ENCODE measurements around the gene SPON1. TPM values are rescaled to one million over a fixed set of nuclear protein-coding genes. Genes with fewer than 3 reads are reported as not detected.

SPON1 gene
- total and polyA plus RNA-seq, 2 of the 8 experiments (the other 6 are each of a cell fraction or from before 2014, with no cell fraction given), result 1.5 to 5.4 TPM

- no peak overlapping the region for H4K91ac ChIP-seq (replicated peaks; ENCODE audit: insufficient read length, low read length)
- H3K27ac ChIP-seq (ENCODE audit: low read depth, low read length), result peak overlapping the region; percentile 8; the same call in 1 of the 2 replicates
- H3K36me3 ChIP-seq (ENCODE audit: control insufficient read depth in 2 of 4, insufficient read depth in 4 of 4, low read length in 3 of 4), result peaks cover 0 to 8% (median 1%) of the 10 kb centered on the region in 4 experiments; a peak in 2 of 8 replicates
- peak overlapping the region; percentile 82; the same call in 1 of the 2 replicates for H2BK15ac ChIP-seq (ENCODE audit: low read length)
- no peak overlapping the region for H3K4ac ChIP-seq (replicated peaks; ENCODE audit: insufficient read length, low read depth, low read length)
- H4K8ac ChIP-seq (ENCODE audit: extremely low read depth, insufficient read depth, low read length), result no peak overlapping the region
- H2BK120ac ChIP-seq (replicated peaks; ENCODE audit: low read depth, low read length), result no peak overlapping the region
- H3K9me3 ChIP-seq (ENCODE audit: insufficient read depth in 2 of 2, low read depth in 1 of 2, low read length in 1 of 2), result no peaks in the 10 kb centered on the region
- H2BK5ac ChIP-seq (ENCODE audit: low read depth, low read length), result no peak overlapping the region
- H4K20me1 ChIP-seq (replicated peaks in 1 of 2; ENCODE audit: control insufficient read depth in 1 of 2, insufficient read depth in 2 of 2, low read length in 2 of 2), result peaks cover 16% of the 10 kb centered on the region in 2 experiments
- no peak overlapping the region for H3K14ac ChIP-seq (ENCODE audit: insufficient read length)
- no peak overlapping the region for H3K56ac ChIP-seq (replicated peaks; ENCODE audit: insufficient read length, low read depth, low read length)
- no peak overlapping the region for H3K4me3 ChIP-seq (ENCODE audit: extremely low read depth in 1 of 4, insufficient read depth in 2 of 4, low read depth in 3 of 4, low read length in 4 of 4)
- no peak for DNase-seq (ENCODE audit: low read depth in 1 of 2, low spot score in 2 of 2)
- WGBS, 2 experiments (ENCODE audit: extremely low coverage in 1 of 2, insufficient coverage in 1 of 2, insufficient read length in 1 of 2, insufficient replicate concordance in 2 of 2, low coverage in 1 of 2, low lambda C conversion rate in 2 of 2, missing lambda C conversion rate in 1 of 2), result 93% methylated on average over 1 of the region's 1 CpG; no CpG with 5 or more reads in 1 of the 2 experiments
- no peak overlapping the region for H2BK12ac ChIP-seq (ENCODE audit: low read depth, low read length)
- H3K4me2 ChIP-seq (ENCODE audit: insufficient read depth in 1 of 2, low read depth in 2 of 2, low read length in 2 of 2), result no peak overlapping the region
- no peak overlapping the region for H2AK5ac ChIP-seq (ENCODE audit: low read depth, low read length)
- no peak overlapping the region for H4K5ac ChIP-seq (ENCODE audit: insufficient read length, low read depth, low read length)
- no peak for FAIRE-seq
- H3K27me3 ChIP-seq (replicated peaks in 1 of 4; ENCODE audit: control insufficient read depth in 3 of 4, extremely low read depth in 1 of 4, insufficient read depth in 3 of 4, low read length in 3 of 4), result no peaks in the 10 kb centered on the region
- H3K4me1 ChIP-seq (replicated peaks in 1 of 4; ENCODE audit: control insufficient read depth in 3 of 4, insufficient read depth in 4 of 4, low read length in 3 of 4), result peaks cover 0 to 27% (median 5%) of the 10 kb centered on the region in 4 experiments; a peak in 5 of 7 replicates
- no peak overlapping the region for H2AFZ ChIP-seq (ENCODE audit: low read length)
- H2BK20ac ChIP-seq (ENCODE audit: low read length), result no peak overlapping the region
- ChIA-PET POLR2A (ENCODE audit: partially characterized antibody) (interaction anchor here (1.2 to 2.2 kb wide), 3 partner anchors 10 to 113 kb away, joined by 5 to 11 read pairs (median 7); no protein-coding TSS in a partner anchor), CTCF (ENCODE audit: partially characterized antibody) (interaction anchor here (0.7 to 17.5 kb wide), 26 partner anchors 8 to 518 kb away, joined by 3 to 312 read pairs (median 8); no protein-coding TSS in a partner anchor)
- no peak overlapping the region for H3K23ac ChIP-seq (ENCODE audit: insufficient read length)
- H3K79me2 ChIP-seq (ENCODE audit: control insufficient read depth in 1 of 2, insufficient read depth in 2 of 2, low read length in 2 of 2), result peaks cover 35 to 99% of the 10 kb centered on the region in 2 experiments
- peaks cover 2% of the 10 kb centered on the region; the same call in 1 of the 2 replicates for H3K23me2 ChIP-seq (ENCODE audit: low read depth, low read length)
- no peak overlapping the region for H3K18ac ChIP-seq (ENCODE audit: extremely low read depth, low read length)
- H3K79me1 ChIP-seq (ENCODE audit: low read depth, low read length), result peaks cover 9% of the 10 kb centered on the region
- 0 out of 7 replicates have a peak overlapping the region, but pooled peaks of 1 of the 4 experiments have one; percentile 23 for H3K9ac ChIP-seq (replicated peaks in 1 of 4; ENCODE audit: extremely low read depth in 1 of 4, low read depth in 3 of 4, low read length in 3 of 4)
- TF ChIP-seq RXRA (IDR thresholded peaks at IDR 0.05; ENCODE audit: insufficient read depth, low read depth, low read length) (no peak), FOSL1 (IDR thresholded peaks at IDR 0.05; ENCODE audit: insufficient read depth, low read depth, low read length) (no peak), SIN3A (conservative IDR thresholded peaks at IDR 0.05 in 1 of 2, IDR thresholded peaks at IDR 0.05 in 1 of 2; ENCODE audit: low read depth in 1 of 2, low read length in 2 of 2) (no peak), POLR2A (IDR thresholded peaks at IDR 0.05; ENCODE audit: control extremely low read depth in 1 of 2, low read depth in 2 of 2, low read length in 2 of 2) (no peak), KDM5A (IDR thresholded peaks at IDR 0.05; ENCODE audit: low read length) (no peak), BRCA1 (IDR thresholded peaks at IDR 0.05; ENCODE audit: low read depth, low read length) (no peak), ASH2L (IDR thresholded peaks at IDR 0.05; ENCODE audit: low read length) (no peak), GABPA (IDR thresholded peaks at IDR 0.05; ENCODE audit: borderline replicate concordance, insufficient read depth, low read length) (no peak), NANOG (IDR thresholded peaks at IDR 0.05; ENCODE audit: insufficient read depth, low read depth, low read length, poor library complexity, severe bottlenecking) (no peak), ZNF274 (IDR thresholded peaks at IDR 0.05; ENCODE audit: borderline replicate concordance, extremely low read depth, low read length) (no peak), SRF (IDR thresholded peaks at IDR 0.05; ENCODE audit: low read depth, low read length) (no peak)
- TF ChIP-seq, protein P1, sequence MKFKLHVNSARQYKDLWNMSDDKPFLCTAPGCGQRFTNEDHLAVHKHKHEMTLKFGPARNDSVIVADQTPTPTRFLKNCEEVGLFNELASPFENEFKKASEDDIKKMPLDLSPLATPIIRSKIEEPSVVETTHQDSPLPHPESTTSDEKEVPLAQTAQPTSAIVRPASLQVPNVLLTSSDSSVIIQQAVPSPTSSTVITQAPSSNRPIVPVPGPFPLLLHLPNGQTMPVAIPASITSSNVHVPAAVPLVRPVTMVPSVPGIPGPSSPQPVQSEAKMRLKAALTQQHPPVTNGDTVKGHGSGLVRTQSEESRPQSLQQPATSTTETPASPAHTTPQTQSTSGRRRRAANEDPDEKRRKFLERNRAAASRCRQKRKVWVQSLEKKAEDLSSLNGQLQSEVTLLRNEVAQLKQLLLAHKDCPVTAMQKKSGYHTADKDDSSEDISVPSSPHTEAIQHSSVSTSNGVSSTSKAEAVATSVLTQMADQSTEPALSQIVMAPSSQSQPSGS (IDR thresholded peaks at IDR 0.05; ENCODE audit: low read length), result no peak
Observed at GRCh38 chr11:14299921-14300320, 337.4 kb downstream of the SPON1 start.
